WTC11 (cell line): ENCODE measurements around the gene RANGRF. TPM values are rescaled to one million over a fixed set of nuclear protein-coding genes. Genes with fewer than 3 reads are reported as not detected.

ENCODE experiments used
- ATAC-seq: fragments of 200-7000 bp; cut with Tn5 transposase; 2 replicates; pipeline ENCODE4 v1.10.0; 2021; ENCODE audit warnings: mild to moderate bottlenecking, moderate library complexity
- CTCF ChIA-PET: fragments of 300-600 bp; sonication (Branson Sonifier 250); formaldehyde crosslinking; loops from one replicate; lab custom pipeline; 2021; ENCODE audit warnings: antibody characterized with exemption; lab: Charles Lee
- POLR2A ChIA-PET: fragments of 350-600 bp; sonication (Branson Sonifier 250); formaldehyde crosslinking; loops from one replicate; lab custom pipeline; 2021; ENCODE audit warnings: antibody characterized with exemption; lab: Charles Lee
- DNase-seq: peaks from one replicate; pipeline ENCODE4 v3.0.0; 2021; ENCODE audit warnings: low spot score
- H3K27ac Mint-ChIP-seq: 2 replicates; pipeline ENCODE4 v1.8.0; 2021; ENCODE audit warnings: mixed read lengths
- H3K27me3 Mint-ChIP-seq: 2 replicates; pipeline ENCODE4 v1.8.0; 2021; ENCODE audit warnings: low read depth, mild to moderate bottlenecking, moderate library complexity, mixed read lengths
- H3K36me3 Mint-ChIP-seq: 2 replicates; pipeline ENCODE4 v1.8.0; 2021; ENCODE audit warnings: mixed read lengths
- H3K4me1 Mint-ChIP-seq: 2 replicates; pipeline ENCODE4 v1.8.0; 2022; ENCODE audit warnings: mixed read lengths
- H3K4me3 Mint-ChIP-seq: 2 replicates; pipeline ENCODE4 v1.8.0; 2021; ENCODE audit warnings: mild to moderate bottlenecking, moderate library complexity, mixed read lengths
- H3K9me3 Mint-ChIP-seq: 2 replicates; pipeline ENCODE4 v1.8.0; 2021; ENCODE audit warnings: mixed read lengths
- AFF4 ChIP-seq: sonication (generic); formaldehyde crosslinking; IDR thresholded peaks from 2 replicates; pipeline ENCODE4 v1.8.1; 2023; ENCODE audit warnings: mild to moderate bottlenecking, missing genetic modification reagents, borderline replicate concordance
- CREB1 ChIP-seq: sonication (generic); formaldehyde crosslinking; IDR thresholded peaks from 2 replicates; pipeline ENCODE4 v1.8.0; 2023; ENCODE audit warnings: mild to moderate bottlenecking, missing genetic modification reagents
- ESRRA ChIP-seq: sonication (generic); formaldehyde crosslinking; IDR thresholded peaks from 2 replicates; pipeline ENCODE4 v1.8.1; 2022; ENCODE audit warnings: mild to moderate bottlenecking, missing genetic modification reagents, borderline replicate concordance
- FOXJ3 ChIP-seq: sonication (generic); formaldehyde crosslinking; IDR thresholded peaks from 2 replicates; pipeline ENCODE4 v1.9.0; 2021; ENCODE audit warnings: missing genetic modification reagents, mild to moderate bottlenecking, borderline replicate concordance
- GRHL2 ChIP-seq: fragments of 250-450 bp; sonication (Bioruptor Pico); IDR thresholded peaks from 2 replicates; pipeline ENCODE4 v1.8.0; 2022; ENCODE audit warnings: mild to moderate bottlenecking, moderate library complexity; ENCODE audit not compliant: insufficient replicate concordance, severe bottlenecking
- MYBL2 ChIP-seq: sonication (generic); formaldehyde crosslinking; IDR thresholded peaks from 2 replicates; pipeline ENCODE4 v1.8.1; 2023; ENCODE audit warnings: mild to moderate bottlenecking, moderate library complexity, missing genetic modification reagents
- NR3C1 ChIP-seq: sonication (generic); formaldehyde crosslinking; conservative IDR thresholded peaks from 2 replicates; pipeline ENCODE4 v1.8.1; 2023; ENCODE audit warnings: low read depth, mild to moderate bottlenecking, missing genetic modification reagents
- SOX15 ChIP-seq: fragments of 250-450 bp; sonication (Bioruptor Pico); IDR thresholded peaks from 2 replicates; pipeline ENCODE4 v1.9.0; 2021; ENCODE audit warnings: mild to moderate bottlenecking
- STAT6 ChIP-seq: sonication (generic); formaldehyde crosslinking; conservative IDR thresholded peaks from 2 replicates; pipeline ENCODE4 v1.8.1; 2023; ENCODE audit warnings: mild to moderate bottlenecking, low read depth, missing genetic modification reagents, moderate library complexity
- TEAD4 ChIP-seq: sonication (generic); formaldehyde crosslinking; IDR thresholded peaks from 2 replicates; pipeline ENCODE4 v1.8.0; 2022; ENCODE audit warnings: mild to moderate bottlenecking, missing genetic modification reagents
- ZNF219 ChIP-seq: sonication (generic); formaldehyde crosslinking; IDR thresholded peaks from 2 replicates; pipeline ENCODE4 v1.8.0; 2023; ENCODE audit warnings: missing genetic modification reagents, mild to moderate bottlenecking, borderline replicate concordance
- ZNF263 ChIP-seq: sonication (generic); formaldehyde crosslinking; IDR thresholded peaks from 2 replicates; pipeline ENCODE4 v1.8.1; 2022; ENCODE audit warnings: low read depth, mild to moderate bottlenecking, moderate library complexity, missing genetic modification reagents
- ZNF423 ChIP-seq: fragments of 250-450 bp; sonication (Bioruptor Pico); IDR thresholded peaks from 2 replicates; pipeline ENCODE4 v2.1.2; 2022; ENCODE audit warnings: mild to moderate bottlenecking, moderate library complexity
- ZNF532 ChIP-seq: fragments of 250-450 bp; sonication (Bioruptor Pico); IDR thresholded peaks from 2 replicates; pipeline ENCODE4 v1.9.0; 2021; ENCODE audit warnings: mild to moderate bottlenecking, borderline replicate concordance
- total RNA-seq: library from RNA; stranded (reverse); gene quantifications from 3 replicates; pipeline ENCODE4 v1.2.3, GENCODE V29; 2021
- TF ChIP-seq, protein P1 (sequence below): fragments of 250-450 bp; sonication (Bioruptor Pico); IDR thresholded peaks from 2 replicates; pipeline ENCODE4 v1.8.0; 2021; ENCODE audit warnings: mild to moderate bottlenecking
- TF ChIP-seq, protein P2 (sequence below): sonication (generic); formaldehyde crosslinking; IDR thresholded peaks from 2 replicates; pipeline ENCODE4 v1.8.0; 2023; ENCODE audit warnings: mild to moderate bottlenecking, missing genetic modification reagents

The RANGRF gene
- total RNA-seq, 1 experiment from 2014 or later = 32.7 TPM

GRCh38 chr17:8253801-8254200, 34.7 kb upstream of the RANGRF start:
- peaks cover 13% of the 10 kb centered on the region for H3K4me1 Mint-ChIP-seq
- peaks cover 50% of the 10 kb centered on the region for H3K36me3 Mint-ChIP-seq
- no peak for ATAC-seq
- no peak overlapping the region for H3K27ac Mint-ChIP-seq
- H3K9me3 Mint-ChIP-seq = no peaks in the 10 kb centered on the region
- H3K4me3 Mint-ChIP-seq = no peak overlapping the region
- POLR2A ChIA-PET = no interaction called here
- H3K27me3 Mint-ChIP-seq = no peaks in the 10 kb centered on the region
- TF ChIP-seq ZNF423 (CRISPR knock-in tag) (no peak), TEAD4 (CRISPR knock-in tag) (no peak), NR3C1 (CRISPR knock-in tag) (no peak), STAT6 (CRISPR knock-in tag) (no peak), ZNF263 (CRISPR knock-in tag) (no peak), CREB1 (no peak), ESRRA (CRISPR knock-in tag) (no peak), ZNF532 (CRISPR knock-in tag) (no peak)
- TF ChIP-seq, protein P1, sequence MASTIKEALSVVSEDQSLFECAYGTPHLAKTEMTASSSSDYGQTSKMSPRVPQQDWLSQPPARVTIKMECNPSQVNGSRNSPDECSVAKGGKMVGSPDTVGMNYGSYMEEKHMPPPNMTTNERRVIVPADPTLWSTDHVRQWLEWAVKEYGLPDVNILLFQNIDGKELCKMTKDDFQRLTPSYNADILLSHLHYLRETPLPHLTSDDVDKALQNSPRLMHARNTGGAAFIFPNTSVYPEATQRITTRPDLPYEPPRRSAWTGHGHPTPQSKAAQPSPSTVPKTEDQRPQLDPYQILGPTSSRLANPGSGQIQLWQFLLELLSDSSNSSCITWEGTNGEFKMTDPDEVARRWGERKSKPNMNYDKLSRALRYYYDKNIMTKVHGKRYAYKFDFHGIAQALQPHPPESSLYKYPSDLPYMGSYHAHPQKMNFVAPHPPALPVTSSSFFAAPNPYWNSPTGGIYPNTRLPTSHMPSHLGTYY (CRISPR knock-in tag) = no peak
- CTCF ChIA-PET = interaction anchor here (1.0 to 1.7 kb wide), 2 partner anchors 30 to 47 kb away, joined by 4 read pairs; no protein-coding TSS in a partner anchor
- no peak for DNase-seq

DNA sequence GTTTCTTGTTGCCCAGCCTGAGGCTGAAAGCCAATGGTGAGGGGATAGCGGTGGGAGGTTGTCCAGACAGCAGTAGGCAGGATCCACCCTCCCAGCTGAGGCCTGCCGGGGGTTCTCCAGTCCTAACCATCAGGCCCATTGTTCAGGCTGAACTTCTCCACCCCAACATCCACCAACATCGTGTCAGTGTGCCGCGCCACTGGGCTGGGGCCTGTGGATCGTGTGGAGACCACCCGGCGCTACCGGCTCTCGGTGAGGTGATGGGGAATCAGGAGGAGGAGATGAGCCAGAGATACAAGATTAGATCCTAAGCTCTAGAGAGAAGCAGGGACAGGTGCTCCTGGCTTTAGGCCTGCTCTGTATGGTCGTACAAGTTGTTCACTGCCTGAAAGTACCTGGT, 33.6 kb upstream of the RANGRF start:
- CTCF ChIA-PET = interaction anchor here (0.5 to 1.8 kb wide), 4 partner anchors 12 to 46 kb away, joined by 3 to 6 read pairs (median 4); no protein-coding TSS in a partner anchor
- H3K9me3 Mint-ChIP-seq = no peaks in the 10 kb centered on the region
- DNase-seq (no peak), ATAC-seq (no peak)
- POLR2A ChIA-PET = no interaction called here
- no peak overlapping the region for H3K27ac Mint-ChIP-seq
- peaks cover 59% of the 10 kb centered on the region for H3K36me3 Mint-ChIP-seq
- H3K27me3 Mint-ChIP-seq = no peaks in the 10 kb centered on the region
- peaks cover 8% of the 10 kb centered on the region for H3K4me1 Mint-ChIP-seq
- no peak overlapping the region for H3K4me3 Mint-ChIP-seq
- TF ChIP-seq SOX15 (CRISPR knock-in tag) (no peak), AFF4 (CRISPR knock-in tag) (no peak), MYBL2 (CRISPR knock-in tag) (no peak), GRHL2 (CRISPR knock-in tag) (no peak), ZNF219 (CRISPR knock-in tag) (no peak), FOXJ3 (CRISPR knock-in tag) (no peak), CREB1 (no peak)
- TF ChIP-seq, protein P2, sequence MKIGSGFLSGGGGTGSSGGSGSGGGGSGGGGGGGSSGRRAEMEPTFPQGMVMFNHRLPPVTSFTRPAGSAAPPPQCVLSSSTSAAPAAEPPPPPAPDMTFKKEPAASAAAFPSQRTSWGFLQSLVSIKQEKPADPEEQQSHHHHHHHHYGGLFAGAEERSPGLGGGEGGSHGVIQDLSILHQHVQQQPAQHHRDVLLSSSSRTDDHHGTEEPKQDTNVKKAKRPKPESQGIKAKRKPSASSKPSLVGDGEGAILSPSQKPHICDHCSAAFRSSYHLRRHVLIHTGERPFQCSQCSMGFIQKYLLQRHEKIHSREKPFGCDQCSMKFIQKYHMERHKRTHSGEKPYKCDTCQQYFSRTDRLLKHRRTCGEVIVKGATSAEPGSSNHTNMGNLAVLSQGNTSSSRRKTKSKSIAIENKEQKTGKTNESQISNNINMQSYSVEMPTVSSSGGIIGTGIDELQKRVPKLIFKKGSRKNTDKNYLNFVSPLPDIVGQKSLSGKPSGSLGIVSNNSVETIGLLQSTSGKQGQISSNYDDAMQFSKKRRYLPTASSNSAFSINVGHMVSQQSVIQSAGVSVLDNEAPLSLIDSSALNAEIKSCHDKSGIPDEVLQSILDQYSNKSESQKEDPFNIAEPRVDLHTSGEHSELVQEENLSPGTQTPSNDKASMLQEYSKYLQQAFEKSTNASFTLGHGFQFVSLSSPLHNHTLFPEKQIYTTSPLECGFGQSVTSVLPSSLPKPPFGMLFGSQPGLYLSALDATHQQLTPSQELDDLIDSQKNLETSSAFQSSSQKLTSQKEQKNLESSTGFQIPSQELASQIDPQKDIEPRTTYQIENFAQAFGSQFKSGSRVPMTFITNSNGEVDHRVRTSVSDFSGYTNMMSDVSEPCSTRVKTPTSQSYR (CRISPR knock-in tag) = no peak
